Stimulated activated CD8-positive, alpha-beta memory T cell treated with anti-CD3 and anti-CD28 coated beads, Interleukin-2, amount 100 ng/mL, for 1 hour (primary cell): Measurements from ENCODE around the gene TNFRSF25.
"Not testable (repeated sequence)": the region's sequence is repeated elsewhere in the genome, so short reads cannot be mapped to it uniquely, and the experiment has no call there.

ENCODE experiments used
- DNase-seq, 2 donors: peaks; one replicate each; pipeline ENCODE4 v3.0.0-alpha.2; 2020; ENCODE audit warnings: low read depth in 2 of 2

Gene TNFRSF25

GRCh38 chr1:6453895-6454855 is 11.8 kb downstream of the TNFRSF25 start:
- not testable (repeated sequence) for DNase-seq

- DNase-seq: no peak
These were observed 15.0 kb downstream of the TNFRSF25 start for GRCh38 chr1:6450943-6451373.

GRCh38 chr1:6450486-6450885 is 15.5 kb downstream of the TNFRSF25 start:
- DNase-seq: not testable (repeated sequence)

- DNase-seq: no peak
These were observed 15.9 kb downstream of the TNFRSF25 start for GRCh38 chr1:6450005-6450450.

GRCh38 chr1:6448749-6449631 is 17.0 kb downstream of the TNFRSF25 start:
- DNase-seq: no peak

- no peak for DNase-seq
These were observed 17.9 kb downstream of the TNFRSF25 start for GRCh38 chr1:6447818-6448748.

GRCh38 chr1:6447016-6447817 is 18.8 kb downstream of the TNFRSF25 start:
- DNase-seq: no peak

- DNase-seq: no peak
These were observed 19.3 kb downstream of the TNFRSF25 start for GRCh38 chr1:6446665-6447015.

- not testable (repeated sequence) for DNase-seq
These were observed 20.0 kb downstream of the TNFRSF25 start for GRCh38 chr1:6445929-6446328.

- DNase-seq: no peak
These were observed 20.8 kb downstream of the TNFRSF25 start for GRCh38 chr1:6445062-6445763.

GRCh38 chr1:6444377-6444776 is 21.6 kb downstream of the TNFRSF25 start:
- DNase-seq: no peak

- DNase-seq: no peak
These were observed 22.4 kb downstream of the TNFRSF25 start for GRCh38 chr1:6443339-6444115.

GRCh38 chr1:6441586-6441985 is 24.4 kb downstream of the TNFRSF25 start:
- no peak for DNase-seq

GRCh38 chr1:6440198-6441126 is 25.5 kb downstream of the TNFRSF25 start:
- peak; percentile 41 to 52 for DNase-seq

- peak; percentile 36 to 46 for DNase-seq
These were observed 27.9 kb downstream of the TNFRSF25 start for GRCh38 chr1:6438047-6438525.

GRCh38 chr1:6437012-6437700 is 28.8 kb downstream of the TNFRSF25 start:
- not testable (repeated sequence) for DNase-seq

GRCh38 chr1:6436277-6436676 is 29.7 kb downstream of the TNFRSF25 start:
- DNase-seq: not testable (repeated sequence)
